Forelimb muscle (tissue), 1 donor: Measurements from ENCODE around the gene HPCA. TPM values are rescaled to one million over a fixed set of nuclear protein-coding genes. Genes with fewer than 3 reads are reported as not detected.

Experiments used
- DNase-seq: peaks from one replicate; pipeline ENCODE4 v3.0.0-alpha.2; 2013; ENCODE audit warnings: low read depth
- polyA plus RNA-seq: library from polyadenylated mRNA; unstranded; fragments of 120-200 nt; gene quantifications from one replicate; pipeline ENCODE4 v1.2.1, GENCODE V29; 2013; ENCODE audit not compliant: insufficient read length

The HPCA gene
- 0.15 TPM for polyA plus RNA-seq

- no peak for DNase-seq
Observed at GRCh38 chr1:32886004-32886827, at the start of gene HPCA. TSS of gene HPCA (plus strand) at chr1:32886491. CDS start at chr1:32888899, 2,408 bp downstream.

GRCh38 chr1:32848354-32849063, 37.8 kb upstream of the HPCA start:
- DNase-seq: no peak

- DNase-seq: no peak
Observed at GRCh38 chr1:32855861-32856617, 30.3 kb upstream of the HPCA start.

GRCh38 chr1:32858136-32858535, 28.2 kb upstream of the HPCA start:
- DNase-seq: no peak

- DNase-seq: no peak
Observed at GRCh38 chr1:32858791-32859190, 27.5 kb upstream of the HPCA start.

- no peak for DNase-seq
Observed at GRCh38 chr1:32859915-32860314, 26.4 kb upstream of the HPCA start.

GRCh38 chr1:32860566-32860965, 25.7 kb upstream of the HPCA start:
- no peak for DNase-seq

GRCh38 chr1:32861904-32862695, 24.2 kb upstream of the HPCA start:
- no peak for DNase-seq

GRCh38 chr1:32863218-32863880, 22.9 kb upstream of the HPCA start:
- DNase-seq: no peak

GRCh38 chr1:32863881-32864245, 22.4 kb upstream of the HPCA start:
- DNase-seq: no peak

GRCh38 chr1:32864375-32865019, 21.8 kb upstream of the HPCA start:
- DNase-seq: no peak

GRCh38 chr1:32865639-32866405, 20.5 kb upstream of the HPCA start:
- DNase-seq: no peak

GRCh38 chr1:32867151-32867550, 19.1 kb upstream of the HPCA start:
- no peak for DNase-seq

GRCh38 chr1:32867671-32868070, 18.6 kb upstream of the HPCA start:
- no peak for DNase-seq

GRCh38 chr1:32868085-32868484, 18.2 kb upstream of the HPCA start:
- DNase-seq: no peak

GRCh38 chr1:32868806-32869455, 17.4 kb upstream of the HPCA start:
- DNase-seq: no peak

- no peak for DNase-seq
Observed at GRCh38 chr1:32869923-32870614, 16.2 kb upstream of the HPCA start.

- DNase-seq: no peak
Observed at GRCh38 chr1:32870615-32871363, 15.5 kb upstream of the HPCA start, which contains the start of gene FNDC5. TSS of gene FNDC5 (minus strand) at chr1:32870912.
